Measurements from ENCODE around the gene AACS.

DNA sequence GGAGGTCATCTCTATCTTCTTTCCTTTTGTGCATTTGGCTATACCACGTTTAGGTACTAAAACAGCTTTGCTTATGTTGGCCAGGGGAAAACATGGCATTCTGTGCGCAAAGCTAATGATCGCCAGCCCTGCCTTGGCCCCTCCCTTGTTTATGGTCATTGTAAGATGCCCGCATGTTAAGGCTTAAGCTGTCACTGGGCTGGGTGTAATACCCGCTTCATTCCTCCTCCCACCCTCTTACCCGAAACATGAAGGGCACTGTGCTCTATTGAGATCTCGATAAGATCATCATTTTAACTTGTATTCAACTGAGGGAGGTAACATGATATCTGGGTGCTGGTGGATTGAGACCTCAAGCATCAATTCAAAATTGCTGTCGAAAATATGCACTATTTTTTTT is 37.1 kb upstream of the AACS start:
- TF ChIP-seq, protein P1, sequence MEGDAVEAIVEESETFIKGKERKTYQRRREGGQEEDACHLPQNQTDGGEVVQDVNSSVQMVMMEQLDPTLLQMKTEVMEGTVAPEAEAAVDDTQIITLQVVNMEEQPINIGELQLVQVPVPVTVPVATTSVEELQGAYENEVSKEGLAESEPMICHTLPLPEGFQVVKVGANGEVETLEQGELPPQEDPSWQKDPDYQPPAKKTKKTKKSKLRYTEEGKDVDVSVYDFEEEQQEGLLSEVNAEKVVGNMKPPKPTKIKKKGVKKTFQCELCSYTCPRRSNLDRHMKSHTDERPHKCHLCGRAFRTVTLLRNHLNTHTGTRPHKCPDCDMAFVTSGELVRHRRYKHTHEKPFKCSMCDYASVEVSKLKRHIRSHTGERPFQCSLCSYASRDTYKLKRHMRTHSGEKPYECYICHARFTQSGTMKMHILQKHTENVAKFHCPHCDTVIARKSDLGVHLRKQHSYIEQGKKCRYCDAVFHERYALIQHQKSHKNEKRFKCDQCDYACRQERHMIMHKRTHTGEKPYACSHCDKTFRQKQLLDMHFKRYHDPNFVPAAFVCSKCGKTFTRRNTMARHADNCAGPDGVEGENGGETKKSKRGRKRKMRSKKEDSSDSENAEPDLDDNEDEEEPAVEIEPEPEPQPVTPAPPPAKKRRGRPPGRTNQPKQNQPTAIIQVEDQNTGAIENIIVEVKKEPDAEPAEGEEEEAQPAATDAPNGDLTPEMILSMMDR (IDR thresholded peaks at IDR 0.05; ENCODE audit: low read depth, low read length, missing input control) = no peak
- TF ChIP-seq YY1 (IDR thresholded peaks at IDR 0.05) (no peak), JUND (IDR thresholded peaks at IDR 0.05) (no peak), GABPA (IDR thresholded peaks at IDR 0.05 in 1 of 2, conservative IDR thresholded peaks at IDR 0.05 in 1 of 2) (no peak), TAF1 (conservative IDR thresholded peaks at IDR 0.05) (no peak), RXRA (IDR thresholded peaks at IDR 0.05) (no peak), FOXA1 (IDR thresholded peaks at IDR 0.05) (no peak)
- TF ChIP-seq, protein P2, sequence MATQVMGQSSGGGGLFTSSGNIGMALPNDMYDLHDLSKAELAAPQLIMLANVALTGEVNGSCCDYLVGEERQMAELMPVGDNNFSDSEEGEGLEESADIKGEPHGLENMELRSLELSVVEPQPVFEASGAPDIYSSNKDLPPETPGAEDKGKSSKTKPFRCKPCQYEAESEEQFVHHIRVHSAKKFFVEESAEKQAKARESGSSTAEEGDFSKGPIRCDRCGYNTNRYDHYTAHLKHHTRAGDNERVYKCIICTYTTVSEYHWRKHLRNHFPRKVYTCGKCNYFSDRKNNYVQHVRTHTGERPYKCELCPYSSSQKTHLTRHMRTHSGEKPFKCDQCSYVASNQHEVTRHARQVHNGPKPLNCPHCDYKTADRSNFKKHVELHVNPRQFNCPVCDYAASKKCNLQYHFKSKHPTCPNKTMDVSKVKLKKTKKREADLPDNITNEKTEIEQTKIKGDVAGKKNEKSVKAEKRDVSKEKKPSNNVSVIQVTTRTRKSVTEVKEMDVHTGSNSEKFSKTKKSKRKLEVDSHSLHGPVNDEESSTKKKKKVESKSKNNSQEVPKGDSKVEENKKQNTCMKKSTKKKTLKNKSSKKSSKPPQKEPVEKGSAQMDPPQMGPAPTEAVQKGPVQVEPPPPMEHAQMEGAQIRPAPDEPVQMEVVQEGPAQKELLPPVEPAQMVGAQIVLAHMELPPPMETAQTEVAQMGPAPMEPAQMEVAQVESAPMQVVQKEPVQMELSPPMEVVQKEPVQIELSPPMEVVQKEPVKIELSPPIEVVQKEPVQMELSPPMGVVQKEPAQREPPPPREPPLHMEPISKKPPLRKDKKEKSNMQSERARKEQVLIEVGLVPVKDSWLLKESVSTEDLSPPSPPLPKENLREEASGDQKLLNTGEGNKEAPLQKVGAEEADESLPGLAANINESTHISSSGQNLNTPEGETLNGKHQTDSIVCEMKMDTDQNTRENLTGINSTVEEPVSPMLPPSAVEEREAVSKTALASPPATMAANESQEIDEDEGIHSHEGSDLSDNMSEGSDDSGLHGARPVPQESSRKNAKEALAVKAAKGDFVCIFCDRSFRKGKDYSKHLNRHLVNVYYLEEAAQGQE (IDR thresholded peaks at IDR 0.05) = no peak
